Measurements from ENCODE around the gene SERPINE1.

GRCh38 chr7:101114492-101114891 lies 12.4 kb upstream of the SERPINE1 start:
- TF ChIP-seq RAD21 (IDR thresholded peaks at IDR 0.05; ENCODE audit: low read depth) (no peak), TAF1 (IDR thresholded peaks at IDR 0.05; ENCODE audit: low read depth) (no peak), MAX (IDR thresholded peaks at IDR 0.05) (no peak), YY1 (IDR thresholded peaks at IDR 0.05; ENCODE audit: low read depth) (no peak), CREB1 (IDR thresholded peaks at IDR 0.05; ENCODE audit: low read depth) (no peak)
- TF ChIP-seq, protein P1, sequence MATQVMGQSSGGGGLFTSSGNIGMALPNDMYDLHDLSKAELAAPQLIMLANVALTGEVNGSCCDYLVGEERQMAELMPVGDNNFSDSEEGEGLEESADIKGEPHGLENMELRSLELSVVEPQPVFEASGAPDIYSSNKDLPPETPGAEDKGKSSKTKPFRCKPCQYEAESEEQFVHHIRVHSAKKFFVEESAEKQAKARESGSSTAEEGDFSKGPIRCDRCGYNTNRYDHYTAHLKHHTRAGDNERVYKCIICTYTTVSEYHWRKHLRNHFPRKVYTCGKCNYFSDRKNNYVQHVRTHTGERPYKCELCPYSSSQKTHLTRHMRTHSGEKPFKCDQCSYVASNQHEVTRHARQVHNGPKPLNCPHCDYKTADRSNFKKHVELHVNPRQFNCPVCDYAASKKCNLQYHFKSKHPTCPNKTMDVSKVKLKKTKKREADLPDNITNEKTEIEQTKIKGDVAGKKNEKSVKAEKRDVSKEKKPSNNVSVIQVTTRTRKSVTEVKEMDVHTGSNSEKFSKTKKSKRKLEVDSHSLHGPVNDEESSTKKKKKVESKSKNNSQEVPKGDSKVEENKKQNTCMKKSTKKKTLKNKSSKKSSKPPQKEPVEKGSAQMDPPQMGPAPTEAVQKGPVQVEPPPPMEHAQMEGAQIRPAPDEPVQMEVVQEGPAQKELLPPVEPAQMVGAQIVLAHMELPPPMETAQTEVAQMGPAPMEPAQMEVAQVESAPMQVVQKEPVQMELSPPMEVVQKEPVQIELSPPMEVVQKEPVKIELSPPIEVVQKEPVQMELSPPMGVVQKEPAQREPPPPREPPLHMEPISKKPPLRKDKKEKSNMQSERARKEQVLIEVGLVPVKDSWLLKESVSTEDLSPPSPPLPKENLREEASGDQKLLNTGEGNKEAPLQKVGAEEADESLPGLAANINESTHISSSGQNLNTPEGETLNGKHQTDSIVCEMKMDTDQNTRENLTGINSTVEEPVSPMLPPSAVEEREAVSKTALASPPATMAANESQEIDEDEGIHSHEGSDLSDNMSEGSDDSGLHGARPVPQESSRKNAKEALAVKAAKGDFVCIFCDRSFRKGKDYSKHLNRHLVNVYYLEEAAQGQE (IDR thresholded peaks at IDR 0.05; ENCODE audit: low read depth): no peak
